ENCODE data around the gene NT5DC4. TPM values are rescaled to one million over a fixed set of nuclear protein-coding genes. Genes with fewer than 3 reads are reported as not detected.

Gene NT5DC4
- total and polyA plus RNA-seq, 2 experiments from 2014 or later = not detected

GRCh38 chr2:112774536-112775285, 53.9 kb downstream of the NT5DC4 start:
- no peak overlapping the region for H3K4me3 ChIP-seq
- H3K4me2 ChIP-seq (ENCODE audit: unreplicated experiment) = no peak overlapping the region
- H3K9ac ChIP-seq = no peak overlapping the region
- H3K27me3 ChIP-seq (replicated peaks; ENCODE audit: insufficient read depth) = no peaks in the 10 kb centered on the region
- H3K36me3 ChIP-seq (ENCODE audit: low read depth) = no peaks in the 10 kb centered on the region
- 96% methylated on average over 3 of the region's 3 CpGs for WGBS, 2 experiments (ENCODE audit: low coverage in 1 of 2, low lambda C conversion rate in 2 of 2, missing lambda C conversion rate in 2 of 2)
- H3K9me3 ChIP-seq (ENCODE audit: low read depth) = no peaks in the 10 kb centered on the region
- in situ Hi-C loops (cut with MboI) = no loop called here
- no peak overlapping the region for H2AFZ ChIP-seq
- H4K20me1 ChIP-seq (ENCODE audit: insufficient read depth) = no peaks in the 10 kb centered on the region
- no peaks in the 10 kb centered on the region for H3K4me1 ChIP-seq (ENCODE audit: insufficient read depth)
- no peak overlapping the region for H3K27ac ChIP-seq
- no peaks in the 10 kb centered on the region for H3F3A ChIP-seq (ENCODE audit: insufficient read depth)
- no peaks in the 10 kb centered on the region for H3K79me2 ChIP-seq (ENCODE audit: insufficient read depth)
- no peaks in the 10 kb centered on the region for H3K9me2 ChIP-seq (ENCODE audit: insufficient read depth)
- TF ChIP-seq EZH2phosphoT487 (IDR thresholded peaks at IDR 0.05; ENCODE audit: insufficient read depth, low read depth) (no peak), EZH2 (IDR thresholded peaks at IDR 0.05; ENCODE audit: insufficient read depth, poor library complexity, severe bottlenecking) (no peak)
- DNase-seq = no peak

- Histone ChIP-seq H4K20me1 (ENCODE audit: insufficient read depth) (no peaks in the 10 kb centered on the region), H3K4me1 (ENCODE audit: insufficient read depth) (no peaks in the 10 kb centered on the region), H2AFZ (no peak overlapping the region), H3K4me3 (no peak overlapping the region), H3K27ac (no peak overlapping the region), H3K79me2 (ENCODE audit: insufficient read depth) (no peaks in the 10 kb centered on the region), H3K9me3 (ENCODE audit: low read depth) (no peaks in the 10 kb centered on the region), H3K36me3 (ENCODE audit: low read depth) (no peaks in the 10 kb centered on the region), H3K9me2 (ENCODE audit: insufficient read depth) (no peaks in the 10 kb centered on the region), H3K27me3 (replicated peaks; ENCODE audit: insufficient read depth) (no peaks in the 10 kb centered on the region), H3K4me2 (ENCODE audit: unreplicated experiment) (no peak overlapping the region), H3F3A (ENCODE audit: insufficient read depth) (no peaks in the 10 kb centered on the region), H3K9ac (no peak overlapping the region)
- no peak for DNase-seq
- TF ChIP-seq EZH2phosphoT487 (IDR thresholded peaks at IDR 0.05; ENCODE audit: insufficient read depth, low read depth) (no peak), EZH2 (IDR thresholded peaks at IDR 0.05; ENCODE audit: insufficient read depth, poor library complexity, severe bottlenecking) (no peak)
- in situ Hi-C loops (cut with MboI) = no loop called here
- WGBS, 2 experiments (ENCODE audit: low coverage in 1 of 2, low lambda C conversion rate in 2 of 2, missing lambda C conversion rate in 2 of 2) = 46% methylated on average over 3 of the region's 3 CpGs; no CpG with 5 or more reads in 1 of the 2 experiments
Observed at GRCh38 chr2:112776113-112776512, 55.3 kb downstream of the NT5DC4 start.

DNA sequence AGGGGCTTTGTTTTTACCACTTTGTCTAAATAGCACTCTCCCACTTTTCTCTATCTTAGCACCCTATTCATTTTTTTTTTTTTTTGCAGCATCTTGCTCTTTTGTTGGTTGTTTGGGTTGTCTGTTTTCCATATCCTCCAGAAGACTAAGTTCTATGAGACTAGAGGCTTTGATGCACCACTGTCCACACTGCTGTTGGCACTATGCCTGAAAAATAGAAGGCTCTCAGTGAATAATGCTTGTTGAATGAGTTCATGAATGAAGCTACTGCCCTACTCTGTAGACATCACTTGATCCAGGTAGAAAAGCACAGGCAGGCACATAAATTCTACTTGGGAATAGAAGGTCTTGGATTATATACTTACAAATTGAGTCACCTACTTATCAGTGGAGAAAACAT, 56.2 kb downstream of the NT5DC4 start:
- in situ Hi-C loops (cut with MboI) = no loop called here
- DNase-seq = no peak
- H3K9me3 ChIP-seq (ENCODE audit: low read depth) = no peaks in the 10 kb centered on the region
- no peak overlapping the region for H3K9ac ChIP-seq
- H3K36me3 ChIP-seq (ENCODE audit: low read depth) = no peaks in the 10 kb centered on the region
- no peak overlapping the region for H3K27ac ChIP-seq
- no peaks in the 10 kb centered on the region for H3K9me2 ChIP-seq (ENCODE audit: insufficient read depth)
- H3K4me1 ChIP-seq (ENCODE audit: insufficient read depth) = no peaks in the 10 kb centered on the region
- H3K4me3 ChIP-seq = no peak overlapping the region
- H3K79me2 ChIP-seq (ENCODE audit: insufficient read depth) = no peaks in the 10 kb centered on the region
- no peak overlapping the region for H2AFZ ChIP-seq
- TF ChIP-seq EZH2phosphoT487 (IDR thresholded peaks at IDR 0.05; ENCODE audit: insufficient read depth, low read depth) = no peak
- no peak for TF ChIP-seq EZH2 (IDR thresholded peaks at IDR 0.05; ENCODE audit: insufficient read depth, poor library complexity, severe bottlenecking)
- no peaks in the 10 kb centered on the region for H3K27me3 ChIP-seq (replicated peaks; ENCODE audit: insufficient read depth)
- no peaks in the 10 kb centered on the region for H4K20me1 ChIP-seq (ENCODE audit: insufficient read depth)
- no peaks in the 10 kb centered on the region for H3F3A ChIP-seq (ENCODE audit: insufficient read depth)
- no peak overlapping the region for H3K4me2 ChIP-seq (ENCODE audit: unreplicated experiment)

- Histone ChIP-seq H3K9ac (no peak overlapping the region), H3K27ac (no peak overlapping the region), H4K20me1 (ENCODE audit: insufficient read depth) (no peaks in the 10 kb centered on the region), H3F3A (ENCODE audit: insufficient read depth) (no peaks in the 10 kb centered on the region), H3K27me3 (replicated peaks; ENCODE audit: insufficient read depth) (no peaks in the 10 kb centered on the region), H3K9me3 (ENCODE audit: low read depth) (no peaks in the 10 kb centered on the region), H3K36me3 (ENCODE audit: low read depth) (no peaks in the 10 kb centered on the region), H3K79me2 (ENCODE audit: insufficient read depth) (no peaks in the 10 kb centered on the region), H3K4me2 (ENCODE audit: unreplicated experiment) (no peak overlapping the region), H3K4me1 (ENCODE audit: insufficient read depth) (peaks cover 6% of the 10 kb centered on the region; the same call in 1 of the 2 replicates), H3K9me2 (ENCODE audit: insufficient read depth) (no peaks in the 10 kb centered on the region), H2AFZ (no peak overlapping the region), H3K4me3 (no peak overlapping the region)
- no peak for DNase-seq
- WGBS, 2 experiments (ENCODE audit: low coverage in 1 of 2, low lambda C conversion rate in 2 of 2, missing lambda C conversion rate in 2 of 2) = 92 to 100% methylated on average over 1 of the region's 1 CpG
- TF ChIP-seq EZH2 (IDR thresholded peaks at IDR 0.05; ENCODE audit: insufficient read depth, poor library complexity, severe bottlenecking) (no peak), EZH2phosphoT487 (IDR thresholded peaks at IDR 0.05; ENCODE audit: insufficient read depth, low read depth) (no peak)
- in situ Hi-C loops (cut with MboI) = no loop called here
Observed at GRCh38 chr2:112779598-112779997, 58.8 kb downstream of the NT5DC4 start.

Data from GM23248 (cell line).